HG03280 (cell line): ENCODE measurements around the gene NUP42.
"Not testable (repeated sequence)": the region's sequence is repeated elsewhere in the genome, so short reads cannot be mapped to it uniquely, and the experiment has no call there.

Experiments used
- ATAC-seq: cut with Tn5 transposase; IDR thresholded peaks from one replicate; pipeline ENCODE4 v1.9.1; 2021; ENCODE audit warnings: mild to moderate bottlenecking, moderate library complexity; ENCODE audit not compliant: unreplicated experiment

The NUP42 gene, protein sequence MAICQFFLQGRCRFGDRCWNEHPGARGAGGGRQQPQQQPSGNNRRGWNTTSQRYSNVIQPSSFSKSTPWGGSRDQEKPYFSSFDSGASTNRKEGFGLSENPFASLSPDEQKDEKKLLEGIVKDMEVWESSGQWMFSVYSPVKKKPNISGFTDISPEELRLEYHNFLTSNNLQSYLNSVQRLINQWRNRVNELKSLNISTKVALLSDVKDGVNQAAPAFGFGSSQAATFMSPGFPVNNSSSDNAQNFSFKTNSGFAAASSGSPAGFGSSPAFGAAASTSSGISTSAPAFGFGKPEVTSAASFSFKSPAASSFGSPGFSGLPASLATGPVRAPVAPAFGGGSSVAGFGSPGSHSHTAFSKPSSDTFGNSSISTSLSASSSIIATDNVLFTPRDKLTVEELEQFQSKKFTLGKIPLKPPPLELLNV

DNA sequence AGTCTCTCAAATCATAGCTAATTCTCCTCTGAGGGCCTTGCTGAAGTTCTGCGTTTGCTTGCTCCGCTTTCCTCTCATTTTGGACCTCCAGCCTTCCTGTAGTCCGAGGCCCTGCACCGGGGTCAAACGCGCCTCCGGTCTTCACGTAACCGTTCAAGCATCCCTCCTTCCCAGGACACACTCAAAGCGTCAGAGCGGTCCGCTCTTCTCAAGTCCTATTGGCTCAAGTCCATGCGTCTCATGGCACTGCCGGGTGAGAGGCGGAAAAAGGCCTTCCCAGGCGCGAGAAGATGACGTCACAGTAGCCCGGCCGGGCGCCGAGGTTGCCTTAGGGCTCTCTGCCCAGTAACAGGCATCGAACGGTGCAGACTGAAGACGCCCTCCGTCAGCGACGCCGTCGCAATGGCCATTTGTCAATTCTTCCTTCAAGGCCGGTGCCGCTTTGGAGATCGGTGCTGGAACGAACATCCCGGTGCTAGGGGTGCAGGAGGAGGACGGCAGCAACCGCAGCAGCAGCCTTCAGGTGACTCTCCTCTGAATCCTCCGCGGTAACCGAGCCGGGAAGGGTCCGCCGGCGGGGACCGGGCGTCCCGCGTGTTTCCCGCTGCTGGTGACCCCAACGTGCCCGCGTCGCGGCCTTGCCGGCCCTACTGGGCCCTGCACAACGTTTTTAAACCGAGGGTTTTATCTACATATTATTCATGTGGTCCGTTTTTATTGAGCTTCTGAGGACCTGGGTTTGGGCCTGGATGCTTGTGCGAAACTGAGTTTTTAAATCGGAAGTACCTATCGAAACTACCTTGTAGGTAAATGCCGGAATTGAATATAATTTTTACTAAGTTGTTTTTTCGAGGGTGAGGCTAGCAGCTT is at the start of gene NUP42:
TSS of gene NUP42 (plus strand) at position 365 of the 870 bp plus-strand sequence. CDS start at position 403, 38 bp downstream.
- ATAC-seq: peak; percentile 96

DNA sequence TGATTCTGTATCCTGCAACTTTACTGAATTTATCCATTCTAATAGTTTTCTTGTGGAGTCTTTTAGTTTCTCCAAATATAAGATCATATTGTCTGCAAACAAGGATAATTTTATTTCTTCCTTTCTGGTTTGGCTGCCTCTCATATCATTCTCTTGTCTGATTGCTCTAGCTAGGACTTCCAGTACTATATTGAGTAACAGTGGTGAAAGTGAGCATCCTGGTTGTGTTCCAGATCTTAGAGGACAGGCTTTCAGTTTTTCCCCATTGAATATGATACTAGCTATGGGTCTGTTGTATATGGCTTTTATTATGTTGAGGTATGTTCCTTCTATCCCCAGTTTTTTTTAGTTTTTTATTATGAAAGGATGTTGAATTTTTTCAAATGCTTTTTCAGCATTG is 48.1 kb upstream of the NUP42 start:
- no peak for ATAC-seq

DNA sequence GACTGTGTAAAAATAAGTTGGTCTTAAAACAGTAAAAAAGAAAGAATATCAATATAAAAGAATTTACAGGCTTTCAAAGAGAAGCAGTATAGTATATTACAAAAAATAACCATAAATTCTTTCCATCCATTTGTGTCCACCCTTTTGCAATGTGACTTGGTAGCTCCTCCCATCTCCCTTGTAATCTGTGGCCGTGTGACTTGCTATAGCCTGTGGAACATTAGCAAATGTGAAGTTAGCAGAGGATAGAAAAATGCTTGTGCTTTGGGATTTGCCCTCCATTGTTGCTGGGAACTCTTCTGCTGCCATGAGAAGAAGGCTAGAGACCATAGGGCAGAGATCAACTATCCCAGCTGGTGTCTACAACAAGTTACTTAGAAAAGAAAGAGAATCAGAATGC is 46.1 kb upstream of the NUP42 start:
- ATAC-seq: no peak

DNA sequence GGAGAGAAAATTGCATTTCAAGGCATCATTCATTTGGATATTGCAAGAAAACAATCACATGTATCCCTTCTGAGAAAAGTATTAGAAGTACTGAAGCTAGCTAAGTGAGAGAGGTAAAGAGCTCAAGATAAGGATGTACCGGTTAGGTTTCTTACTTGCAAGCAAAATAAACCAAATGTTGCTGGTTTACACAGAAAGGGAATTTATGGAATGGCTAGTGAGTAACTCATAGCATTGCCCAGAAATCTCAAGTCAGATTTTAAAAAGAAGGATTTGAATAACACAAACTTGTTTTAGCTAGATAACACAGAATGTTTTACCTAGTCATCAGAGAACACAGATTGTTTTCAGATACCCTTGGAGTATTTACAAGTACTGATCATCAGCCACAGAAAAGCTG is 45.6 kb upstream of the NUP42 start:
- no peak for ATAC-seq

DNA sequence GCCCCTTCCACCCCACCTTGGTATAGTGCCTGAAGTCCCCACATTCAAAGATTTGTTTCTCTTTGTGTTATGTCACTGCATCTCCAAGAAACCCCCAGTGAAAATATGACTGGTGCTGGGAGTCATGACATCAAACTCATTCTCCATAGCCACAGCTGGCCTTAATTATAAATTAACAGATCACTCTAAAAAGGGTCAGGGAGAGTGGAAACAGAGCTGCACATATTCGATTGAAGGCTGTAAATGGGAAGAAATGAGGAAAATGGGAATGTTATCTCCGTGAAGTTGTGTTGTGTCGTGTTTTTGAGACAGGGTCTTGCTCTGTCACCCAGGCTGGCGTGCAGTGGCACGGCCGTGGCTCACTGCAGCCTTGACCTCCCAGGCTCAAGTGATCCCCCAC is 24.2 kb upstream of the NUP42 start:
- ATAC-seq: no peak

DNA sequence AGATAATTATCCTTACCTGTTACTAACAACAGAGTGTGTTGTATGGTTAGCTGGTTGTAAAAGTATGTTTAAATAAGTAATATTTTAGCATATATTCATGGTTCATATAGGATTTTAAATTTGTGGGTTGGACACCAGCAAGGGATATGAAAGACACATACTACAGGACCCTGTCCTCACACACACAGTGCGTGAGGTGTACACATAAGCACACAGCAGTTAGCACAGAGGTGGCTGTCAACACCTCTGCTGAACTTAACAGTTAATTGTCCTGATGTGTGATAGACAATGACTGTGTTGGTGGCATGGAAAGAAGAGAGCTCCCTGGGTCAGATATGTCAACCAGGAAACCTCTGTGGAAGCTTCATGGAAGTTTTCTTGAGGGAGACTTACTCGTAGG is 23.3 kb upstream of the NUP42 start:
- ATAC-seq: no peak

DNA sequence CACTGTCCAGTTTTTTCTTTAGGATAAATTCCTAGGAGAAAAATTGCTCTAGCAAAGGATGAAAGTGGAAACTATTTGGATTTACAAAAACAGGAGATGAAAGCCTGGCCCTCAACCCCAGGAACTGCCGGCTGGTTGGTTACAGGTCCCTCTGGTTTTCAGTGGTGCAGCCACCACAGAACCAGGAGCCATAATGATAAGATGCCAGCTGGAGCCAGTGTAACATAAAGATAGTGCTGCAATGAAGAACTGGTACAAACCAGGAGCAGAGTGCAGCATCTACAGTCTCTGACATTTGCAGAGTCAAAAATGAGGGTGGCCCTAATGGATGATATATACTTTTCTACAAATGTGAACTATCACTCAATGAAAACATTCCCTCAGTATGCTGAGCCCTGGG is 20.4 kb upstream of the NUP42 start:
- ATAC-seq: no peak

DNA sequence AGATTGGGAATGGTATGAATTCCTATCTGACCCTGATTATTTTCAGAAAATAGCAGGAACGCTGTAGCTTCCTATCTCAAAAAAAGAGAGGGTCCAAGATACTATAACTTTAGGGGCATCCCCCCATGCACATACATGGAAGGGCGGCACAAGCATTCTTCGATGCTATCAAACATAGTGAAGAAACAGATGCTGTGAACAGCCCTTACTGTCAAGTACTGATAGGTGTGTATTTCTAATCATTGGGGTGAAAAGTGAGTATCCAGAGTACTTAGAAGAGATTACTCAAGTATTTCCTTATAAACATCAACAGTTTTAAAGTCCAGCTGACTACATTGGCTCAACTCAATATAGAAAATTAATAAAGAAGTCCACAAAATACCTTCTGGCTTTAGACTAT is 17.0 kb upstream of the NUP42 start:
- no peak for ATAC-seq

DNA sequence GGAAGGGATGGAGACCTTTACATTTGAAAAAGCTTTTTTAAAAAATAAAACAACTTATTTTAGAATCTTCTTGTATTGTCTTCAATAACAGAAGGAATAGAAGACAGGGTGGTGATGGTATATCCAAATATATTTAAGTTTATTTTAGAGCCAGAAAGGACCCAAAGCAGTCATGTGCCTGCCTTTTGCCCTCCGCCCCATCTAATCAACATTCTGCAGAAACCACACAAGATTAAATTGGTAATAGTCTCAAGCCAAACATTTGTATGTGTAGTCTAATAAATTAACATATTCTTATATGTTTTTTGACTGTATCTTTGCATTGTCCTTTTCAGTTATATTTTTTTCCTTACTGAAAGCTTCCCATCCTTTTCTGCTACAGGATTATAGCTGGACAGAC is 16.5 kb upstream of the NUP42 start:
- ATAC-seq: no peak

DNA sequence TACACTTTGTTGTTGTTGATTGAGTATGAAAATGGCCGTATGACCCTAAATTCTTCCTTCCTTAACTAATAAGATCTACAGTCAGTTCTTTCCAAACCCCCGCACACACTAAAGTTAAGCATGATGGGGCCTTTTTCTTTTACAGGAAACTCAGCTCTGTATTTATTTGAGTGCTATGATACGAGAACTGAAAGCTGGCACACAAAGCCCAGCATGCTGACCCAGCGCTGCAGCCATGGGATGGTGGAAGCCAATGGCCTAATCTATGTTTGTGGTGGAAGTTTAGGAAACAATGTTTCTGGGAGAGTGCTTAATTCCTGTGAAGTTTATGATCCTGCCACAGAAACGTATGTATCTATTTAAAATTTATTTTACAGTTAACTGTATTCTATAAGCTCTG is 14.2 kb upstream of the NUP42 start:
- ATAC-seq: no peak

DNA sequence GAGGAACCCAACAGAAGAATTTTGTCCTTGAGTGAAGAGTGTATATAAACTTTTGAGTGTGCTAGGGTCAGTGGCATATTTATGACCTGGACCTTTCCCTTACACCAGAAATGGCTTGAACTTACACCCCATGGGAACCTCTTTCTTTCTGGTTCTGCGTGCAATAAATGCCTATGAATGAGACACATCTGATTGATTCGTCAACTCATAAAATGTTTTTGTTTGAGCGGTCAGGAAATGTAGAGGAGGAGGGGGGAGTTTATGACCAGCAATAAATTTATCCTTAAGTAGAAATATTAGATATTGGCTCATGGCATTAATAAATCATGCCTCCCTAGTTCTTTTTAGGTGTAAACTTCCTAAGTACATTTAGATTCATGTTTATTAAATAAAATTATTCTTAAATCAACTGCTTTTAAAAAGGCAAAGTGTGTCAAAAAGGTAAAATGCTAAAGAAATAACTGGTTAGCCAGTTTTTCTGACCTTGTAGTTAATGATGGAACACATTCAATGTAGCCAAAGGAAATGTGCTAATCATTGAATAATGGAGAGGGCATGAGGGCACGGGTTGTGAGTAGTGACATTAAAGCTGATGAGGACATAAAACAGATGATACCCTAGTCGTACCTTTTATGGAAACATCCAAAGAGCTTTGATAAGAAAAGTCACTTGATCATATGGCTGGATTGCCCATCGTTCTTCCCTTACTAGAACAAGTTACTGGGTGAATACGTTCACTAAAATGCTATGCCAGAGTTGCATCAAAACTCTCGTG is 13.6 kb upstream of the NUP42 start:
- no peak for ATAC-seq

DNA sequence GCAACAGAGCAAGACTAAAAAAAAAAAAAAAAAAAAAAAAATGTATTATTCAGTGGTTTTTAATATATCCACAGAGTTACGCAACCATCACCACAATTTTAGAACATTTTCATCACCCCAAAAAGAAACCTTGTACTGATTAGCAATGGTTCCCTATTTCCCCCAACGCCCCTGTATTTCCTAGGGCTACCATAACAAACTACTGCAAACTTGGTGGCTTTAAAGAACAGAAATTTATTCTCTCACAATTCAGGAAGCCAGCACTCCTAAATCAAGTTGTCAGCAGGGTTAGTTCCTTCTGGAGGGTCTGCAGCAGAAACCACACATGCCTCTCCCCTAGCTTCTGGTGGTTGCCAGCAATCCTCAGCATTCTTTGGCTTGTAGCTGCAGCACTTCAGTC is 5.9 kb upstream of the NUP42 start:
- no peak for ATAC-seq

DNA sequence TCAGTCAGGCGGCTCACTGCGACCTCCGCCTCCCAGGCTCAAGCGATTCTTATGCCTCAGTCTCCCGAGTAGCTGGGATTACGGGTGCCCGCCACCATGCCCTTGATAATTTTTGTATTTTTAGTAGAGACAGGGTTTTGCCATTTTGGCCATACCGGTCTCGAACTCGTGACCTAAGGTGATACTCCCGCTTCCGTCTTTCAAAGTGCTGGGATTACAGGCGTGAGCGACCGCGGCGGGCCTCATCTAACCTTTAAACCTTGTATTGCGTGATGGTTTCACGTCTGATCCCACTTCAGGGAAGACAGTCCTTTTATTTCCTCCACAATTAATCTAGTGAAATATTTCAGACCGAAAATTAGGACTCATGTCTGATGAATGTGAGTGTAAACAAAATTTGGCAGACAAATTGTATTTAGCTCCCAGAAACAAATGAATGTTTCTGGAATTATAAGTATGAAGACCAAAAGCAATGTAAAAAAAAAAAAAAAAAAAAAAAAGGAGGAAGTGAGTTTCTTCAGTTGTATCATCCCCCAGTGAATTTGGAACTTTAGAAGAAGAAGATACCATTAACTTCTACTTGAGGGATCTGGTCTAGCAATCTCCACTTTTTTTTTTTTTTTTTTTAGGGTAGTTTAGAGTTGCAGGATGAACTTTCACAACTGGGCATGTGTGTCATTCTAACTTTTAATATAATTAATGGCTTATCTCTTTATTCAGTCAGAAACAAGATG is 1.6 kb downstream of the NUP42 start:
- no peak for ATAC-seq

DNA sequence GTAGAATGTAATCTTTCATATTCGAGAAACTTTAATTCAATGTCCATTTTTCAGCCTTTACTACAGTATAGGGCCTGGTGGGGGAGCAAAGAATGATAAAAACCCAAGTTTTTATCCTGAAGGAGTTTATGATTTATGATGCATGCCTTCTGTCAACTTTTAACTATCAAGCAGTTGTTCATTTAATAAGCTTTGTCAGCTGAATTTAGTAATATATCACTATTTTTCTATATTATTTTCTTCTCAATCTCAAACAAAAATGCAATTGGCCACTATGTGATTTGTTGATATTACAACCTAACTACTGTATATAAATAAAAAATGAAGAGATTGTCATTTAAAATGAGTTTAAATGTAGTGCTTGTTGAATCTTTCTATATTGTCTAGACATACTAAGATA is 2.4 kb downstream of the NUP42 start:
- ATAC-seq: no peak

DNA sequence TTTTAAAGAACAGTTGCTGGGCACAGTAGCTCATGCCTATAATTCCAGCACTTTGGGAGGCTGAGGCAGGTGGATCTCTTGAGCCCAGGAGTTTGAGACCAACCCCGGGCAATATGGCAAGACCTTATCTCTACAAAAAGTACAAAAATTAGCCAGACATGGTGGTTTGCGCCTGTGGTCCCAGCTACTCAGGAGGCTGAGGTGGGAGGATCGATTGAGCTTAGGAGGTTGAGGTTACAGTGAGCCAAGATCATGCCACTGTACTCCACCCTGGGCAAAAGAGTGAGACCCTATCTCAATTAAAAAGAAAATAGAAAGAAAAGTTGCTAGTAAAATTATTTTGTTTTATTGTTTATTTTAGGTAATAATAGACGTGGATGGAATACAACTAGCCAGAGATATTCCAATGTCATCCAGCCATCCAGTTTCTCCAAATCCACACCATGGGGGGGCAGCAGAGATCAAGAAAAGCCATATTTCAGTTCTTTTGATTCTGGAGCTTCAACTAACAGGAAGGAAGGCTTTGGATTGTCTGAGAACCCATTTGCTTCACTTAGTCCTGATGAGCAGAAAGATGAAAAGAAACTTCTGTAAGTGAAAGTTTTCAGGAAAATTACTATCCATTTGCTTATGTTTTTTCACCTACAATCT is 3.0 kb downstream of the NUP42 start:
- no peak for ATAC-seq

DNA sequence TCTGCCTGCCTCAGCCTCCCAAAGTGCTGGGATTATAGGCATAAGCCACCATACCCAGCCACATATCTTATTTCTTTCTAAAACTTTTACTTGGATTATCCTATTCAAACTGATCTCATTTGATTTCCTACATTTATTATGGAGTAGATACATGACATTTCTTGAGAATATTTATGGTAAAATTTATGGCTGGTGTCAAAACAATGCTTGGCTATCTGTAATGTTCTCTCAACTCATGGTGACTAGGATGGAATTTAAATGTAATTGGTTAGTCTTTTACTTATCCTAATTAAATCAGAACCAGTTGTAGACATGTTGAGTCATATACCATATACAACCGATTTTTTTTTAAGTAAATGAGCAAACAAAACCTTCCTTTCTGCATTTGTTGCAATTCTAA is 4.1 kb downstream of the NUP42 start:
- ATAC-seq: no peak

DNA sequence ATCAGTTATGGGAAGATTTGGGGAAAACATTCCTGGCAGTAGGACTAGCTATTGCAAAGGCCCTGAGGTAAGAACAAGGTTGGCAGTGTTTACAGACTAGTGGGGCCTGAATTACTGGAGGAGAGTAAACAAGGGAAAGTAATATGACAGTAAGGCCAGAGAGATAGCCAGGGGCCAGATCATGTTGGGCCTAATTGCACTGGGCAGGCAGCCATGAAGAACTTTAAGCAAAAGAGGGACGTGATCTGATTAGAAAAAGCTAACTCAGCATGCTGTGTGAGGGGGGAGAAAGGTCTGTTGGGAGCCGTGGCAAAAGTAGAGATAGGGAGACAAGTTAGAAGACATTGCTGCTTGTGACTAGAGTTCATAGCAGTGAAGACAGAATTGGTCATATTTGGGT is 9.2 kb downstream of the NUP42 start:
- no peak for ATAC-seq

DNA sequence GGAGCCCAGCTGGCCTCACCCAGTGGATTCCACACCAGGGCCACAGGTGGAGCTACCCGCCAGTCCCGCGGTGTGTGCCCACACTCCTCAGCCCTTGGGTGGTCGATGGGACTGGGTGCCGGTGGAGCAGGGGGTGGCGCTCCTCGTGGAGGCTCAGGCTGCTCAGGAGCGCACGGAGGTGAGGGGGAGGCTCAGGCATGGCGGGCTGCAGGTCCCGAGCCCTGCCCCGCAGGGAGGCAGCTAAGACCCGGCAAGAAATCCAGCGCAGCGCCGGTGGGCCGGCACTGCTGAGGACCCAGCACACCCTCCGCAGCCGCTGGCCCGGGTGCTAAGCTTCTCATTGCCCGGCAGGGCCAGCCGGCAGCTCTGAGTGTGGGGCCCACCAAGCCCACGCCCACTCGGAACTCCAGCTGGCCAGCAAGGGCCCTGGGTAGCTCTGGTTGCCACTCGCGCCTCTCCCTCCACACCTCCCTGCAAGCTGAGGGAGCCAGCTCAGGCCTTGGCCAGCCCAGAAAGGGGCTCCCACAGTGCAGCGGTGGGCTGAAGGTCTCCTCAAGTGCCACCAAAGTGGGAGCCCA is 11.9 kb downstream of the NUP42 start:
- not testable (repeated sequence) for ATAC-seq

DNA sequence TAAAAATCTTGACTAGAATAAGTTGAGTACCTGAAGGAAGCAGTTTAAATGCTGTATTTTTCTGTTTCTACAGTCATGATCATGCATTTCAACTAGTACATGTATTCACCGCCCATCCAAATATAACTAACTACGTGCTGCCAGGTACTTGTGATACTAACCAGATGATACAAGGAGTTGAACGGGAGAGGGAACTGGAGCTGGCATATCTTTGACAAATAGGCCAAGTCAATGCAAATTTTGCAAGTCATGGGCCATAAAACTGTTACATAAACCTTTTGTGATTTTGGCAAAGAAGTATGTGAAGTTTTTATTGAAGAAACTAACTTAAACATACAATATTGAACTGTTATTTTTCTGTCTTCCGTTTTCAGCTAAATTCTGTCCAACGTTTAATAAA is 14.5 kb downstream of the NUP42 start:
- ATAC-seq: no peak

DNA sequence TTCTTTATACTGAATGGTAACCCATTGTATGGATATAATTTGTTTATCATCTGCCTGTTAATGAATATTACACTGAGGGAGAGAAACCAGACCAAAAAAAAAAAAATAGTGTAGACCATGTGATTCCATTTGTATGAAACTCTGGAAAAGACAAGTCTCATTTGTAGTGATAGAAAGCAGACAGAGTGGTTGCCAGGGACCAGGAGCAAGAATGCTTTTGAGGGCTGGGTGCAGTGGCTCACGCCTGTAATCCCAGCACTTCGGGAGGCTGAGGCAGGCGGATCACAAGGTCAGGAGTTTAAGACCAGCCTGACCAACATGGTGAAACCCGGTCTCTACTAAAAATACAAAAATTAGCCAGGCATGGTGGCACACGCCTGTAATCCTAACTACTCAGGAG is 15.9 kb downstream of the NUP42 start:
- not testable (repeated sequence) for ATAC-seq
